Sigmoid colon (tissue), 3 donors: ENCODE measurements around the gene PNKP.

Experiments
- POLR2A ChIP-seq, 2 donors: fragments of 450-650 bp; IDR thresholded peaks; one replicate each; pipeline ENCODE4 v1.6.1; 2016; ENCODE audit warnings: antibody characterized with exemption in 2 of 2, mild to moderate bottlenecking in 2 of 2, moderate library complexity in 2 of 2
- TF ChIP-seq, protein P1 (sequence below), 4 experiments: fragments of 450-650 bp in 3 of 4; fragments of 200-600 bp in 1 of 4; IDR thresholded peaks; one replicate each; pipeline ENCODE4 v1.5.1; 2016 to 2019; ENCODE audit warnings: antibody characterized with exemption in 4 of 4, mild to moderate bottlenecking in 3 of 4, moderate library complexity in 2 of 4

DNA sequence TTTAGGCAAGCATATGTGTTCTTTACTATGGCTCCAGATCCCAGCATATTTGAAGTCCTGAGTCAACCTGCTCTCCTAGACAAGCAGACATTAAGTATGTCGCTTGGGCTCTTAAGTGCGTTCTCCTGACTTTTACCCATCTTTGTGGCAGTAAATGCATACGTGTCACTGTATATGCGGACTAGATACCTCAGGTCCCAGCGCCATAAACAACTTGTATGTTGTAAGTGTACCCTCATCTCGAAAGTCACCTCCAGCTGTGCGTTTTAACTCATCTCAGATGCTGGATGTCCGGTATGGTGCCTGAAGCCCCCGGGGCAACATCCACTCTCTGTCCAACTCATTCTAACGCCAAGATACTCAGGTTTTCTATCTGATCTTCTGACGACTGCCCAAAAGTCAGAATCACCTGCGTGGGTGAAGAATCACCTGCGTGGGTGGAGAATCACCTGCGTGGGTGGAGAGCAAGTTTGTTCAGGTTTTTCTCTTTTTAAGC, 14.7 kb downstream of the PNKP start:
- TF ChIP-seq, protein P1, sequence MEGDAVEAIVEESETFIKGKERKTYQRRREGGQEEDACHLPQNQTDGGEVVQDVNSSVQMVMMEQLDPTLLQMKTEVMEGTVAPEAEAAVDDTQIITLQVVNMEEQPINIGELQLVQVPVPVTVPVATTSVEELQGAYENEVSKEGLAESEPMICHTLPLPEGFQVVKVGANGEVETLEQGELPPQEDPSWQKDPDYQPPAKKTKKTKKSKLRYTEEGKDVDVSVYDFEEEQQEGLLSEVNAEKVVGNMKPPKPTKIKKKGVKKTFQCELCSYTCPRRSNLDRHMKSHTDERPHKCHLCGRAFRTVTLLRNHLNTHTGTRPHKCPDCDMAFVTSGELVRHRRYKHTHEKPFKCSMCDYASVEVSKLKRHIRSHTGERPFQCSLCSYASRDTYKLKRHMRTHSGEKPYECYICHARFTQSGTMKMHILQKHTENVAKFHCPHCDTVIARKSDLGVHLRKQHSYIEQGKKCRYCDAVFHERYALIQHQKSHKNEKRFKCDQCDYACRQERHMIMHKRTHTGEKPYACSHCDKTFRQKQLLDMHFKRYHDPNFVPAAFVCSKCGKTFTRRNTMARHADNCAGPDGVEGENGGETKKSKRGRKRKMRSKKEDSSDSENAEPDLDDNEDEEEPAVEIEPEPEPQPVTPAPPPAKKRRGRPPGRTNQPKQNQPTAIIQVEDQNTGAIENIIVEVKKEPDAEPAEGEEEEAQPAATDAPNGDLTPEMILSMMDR (IDR thresholded peaks at IDR 0.05), result no peak
- TF ChIP-seq POLR2A (IDR thresholded peaks at IDR 0.05), result no peak
